HFF-Myc (cell line): ENCODE results near the gene KCTD2.

Experiments used
- DNase-seq: peaks from one replicate; pipeline ENCODE4 v3.0.0-alpha.2; 2011; ENCODE audit warnings: low read depth; ENCODE audit errors: extremely low read depth
- H3K4me3 ChIP-seq: replicated peaks from 2 replicates; pipeline ENCODE4 v1.5.1; 2011; ENCODE audit warnings: low read depth, mild to moderate bottlenecking, control low read depth, low read length
- TF ChIP-seq, protein P1 (sequence below): IDR thresholded peaks from 2 replicates; pipeline ENCODE4 v1.5.1; 2012; ENCODE audit warnings: mild to moderate bottlenecking, low read depth, low read length, control low read depth; ENCODE audit errors: missing control alignments

KCTD2 gene

GRCh38 chr17:75086496-75087181 is 39.6 kb downstream of the KCTD2 start:
- TF ChIP-seq, protein P1, sequence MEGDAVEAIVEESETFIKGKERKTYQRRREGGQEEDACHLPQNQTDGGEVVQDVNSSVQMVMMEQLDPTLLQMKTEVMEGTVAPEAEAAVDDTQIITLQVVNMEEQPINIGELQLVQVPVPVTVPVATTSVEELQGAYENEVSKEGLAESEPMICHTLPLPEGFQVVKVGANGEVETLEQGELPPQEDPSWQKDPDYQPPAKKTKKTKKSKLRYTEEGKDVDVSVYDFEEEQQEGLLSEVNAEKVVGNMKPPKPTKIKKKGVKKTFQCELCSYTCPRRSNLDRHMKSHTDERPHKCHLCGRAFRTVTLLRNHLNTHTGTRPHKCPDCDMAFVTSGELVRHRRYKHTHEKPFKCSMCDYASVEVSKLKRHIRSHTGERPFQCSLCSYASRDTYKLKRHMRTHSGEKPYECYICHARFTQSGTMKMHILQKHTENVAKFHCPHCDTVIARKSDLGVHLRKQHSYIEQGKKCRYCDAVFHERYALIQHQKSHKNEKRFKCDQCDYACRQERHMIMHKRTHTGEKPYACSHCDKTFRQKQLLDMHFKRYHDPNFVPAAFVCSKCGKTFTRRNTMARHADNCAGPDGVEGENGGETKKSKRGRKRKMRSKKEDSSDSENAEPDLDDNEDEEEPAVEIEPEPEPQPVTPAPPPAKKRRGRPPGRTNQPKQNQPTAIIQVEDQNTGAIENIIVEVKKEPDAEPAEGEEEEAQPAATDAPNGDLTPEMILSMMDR = no peak
- H3K4me3 ChIP-seq = peak overlapping the region; percentile 54; the same call in 1 of the 2 replicates
- no peak for DNase-seq

DNA sequence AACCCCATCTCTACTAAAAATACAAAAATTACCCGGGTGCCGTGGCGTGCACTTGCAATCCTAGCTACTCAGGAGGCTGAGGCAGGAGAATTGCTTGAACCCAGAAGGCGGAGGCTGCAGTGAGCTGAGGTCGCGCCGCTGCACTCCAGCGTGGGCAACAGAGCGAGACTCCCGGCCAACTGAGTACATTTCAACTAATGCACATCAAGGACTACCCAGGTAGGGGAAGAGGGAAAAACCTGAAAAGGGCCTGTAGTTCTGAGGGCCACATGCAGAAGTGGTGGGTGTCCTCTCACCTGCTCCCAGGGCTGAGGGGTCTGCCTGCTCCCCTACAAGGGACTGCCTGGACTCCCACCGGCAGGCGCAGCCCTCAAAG is 40.1 kb downstream of the KCTD2 start:
- TF ChIP-seq, protein P1 = no peak
- peak overlapping the region; percentile 54 for H3K4me3 ChIP-seq
- no peak for DNase-seq

- TF ChIP-seq, protein P1 = no peak
- peak; percentile 68 for DNase-seq
- peak within 1 kb of the TSS; percentile 54 for H3K4me3 ChIP-seq
Measured at GRCh38 chr17:75087558-75088453, 40.8 kb downstream of the KCTD2 start, which contains the start of gene SLC16A5. SLC16A5 (plus strand) TSS chr17:75087954; CDS start chr17:75093637, 5,683 bp downstream.

DNA sequence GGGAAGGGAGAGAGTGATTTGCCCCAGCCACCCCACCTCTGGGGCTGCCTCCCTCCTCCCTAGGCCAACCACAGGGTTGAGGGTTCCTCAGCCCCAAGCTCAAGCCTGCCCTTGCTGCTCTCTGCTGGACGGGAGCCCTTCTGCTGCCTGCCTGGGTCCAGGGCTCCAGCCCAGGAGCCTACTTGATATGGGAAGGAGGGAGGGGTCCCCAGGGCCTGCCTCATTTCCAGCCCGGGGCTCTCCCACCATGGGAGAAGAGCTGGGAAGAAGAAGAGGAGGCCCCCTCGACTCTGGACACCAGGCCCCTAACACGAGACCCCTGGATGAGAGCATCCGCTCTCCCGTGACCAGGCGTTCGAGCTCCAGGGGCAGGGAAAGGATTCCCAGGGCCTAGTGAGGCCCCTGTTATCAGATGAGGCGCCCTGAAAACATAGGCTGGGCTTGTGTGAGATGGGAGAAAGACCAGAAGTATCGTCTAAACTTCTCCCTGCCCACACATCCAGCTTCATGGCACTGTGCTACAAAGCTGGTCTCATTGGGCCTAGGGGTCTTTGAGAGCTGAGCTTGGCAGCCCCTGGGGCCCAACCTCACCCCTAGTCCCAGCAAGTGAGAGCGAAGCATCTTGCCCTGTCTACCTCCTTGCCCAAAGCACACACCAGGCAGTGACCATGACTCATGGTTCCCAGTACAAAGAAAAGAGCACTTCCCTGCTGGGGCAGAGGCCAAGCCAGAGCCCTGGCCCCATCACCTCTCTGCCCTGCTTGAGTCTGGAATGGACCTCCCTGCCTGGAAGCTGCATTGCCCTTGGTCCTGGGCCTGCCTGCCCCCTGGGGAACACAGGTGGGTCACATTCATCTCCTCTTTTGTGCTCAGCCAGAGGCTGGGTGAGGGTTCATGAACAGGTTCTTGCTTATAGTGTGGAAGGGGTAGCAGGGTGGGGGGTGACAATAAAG is 41.7 kb downstream of the KCTD2 start:
- no peak for DNase-seq
- TF ChIP-seq, protein P1 = no peak
- H3K4me3 ChIP-seq = peak overlapping the region; percentile 54

- peak overlapping the region; percentile 19; the same call in 1 of the 2 replicates for H3K4me3 ChIP-seq
- no peak for DNase-seq
- TF ChIP-seq, protein P1 = no peak
Measured at GRCh38 chr17:75090871-75091854, 44.1 kb downstream of the KCTD2 start.
